H4 (cell line): ENCODE results near the gene DAO. TPM values are rescaled to one million over a fixed set of nuclear protein-coding genes. Genes with fewer than 3 reads are reported as not detected.

ENCODE experiments used
- DNase-seq: peaks from one replicate; pipeline ENCODE4 v3.0.0-alpha.2; 2015; ENCODE audit warnings: low spot score
- total RNA-seq: library from RNA; depleted of rRNA; stranded (reverse); fragments of >200 nt; shearing (Covaris generic); gene quantifications from 2 replicates; pipeline ENCODE4 v1.2.3, GENCODE V29; 2014

DAO gene
- total RNA-seq, 1 experiment from 2014 or later, result not detected

GRCh38 chr12:108875280-108875679 lies 4.6 kb upstream of the DAO start:
- no peak for DNase-seq

- no peak for DNase-seq
These were observed 4.1 kb upstream of the DAO start for GRCh38 chr12:108875682-108876361.

- no peak for DNase-seq
These were observed 3.3 kb upstream of the DAO start for GRCh38 chr12:108876550-108876949.

GRCh38 chr12:108881953-108882352 lies 2.1 kb downstream of the DAO start:
- DNase-seq, result no peak

GRCh38 chr12:108884116-108885012 lies 4.5 kb downstream of the DAO start:
- DNase-seq, result peak; percentile 49

- no peak for DNase-seq
These were observed 7.2 kb downstream of the DAO start for GRCh38 chr12:108886873-108887629.

- no peak for DNase-seq
These were observed 8.1 kb downstream of the DAO start for GRCh38 chr12:108888031-108888430.

GRCh38 chr12:108890208-108890607 lies 10.3 kb downstream of the DAO start:
- no peak for DNase-seq

- no peak for DNase-seq
These were observed 15.4 kb downstream of the DAO start for GRCh38 chr12:108895220-108895802.

- no peak for DNase-seq
These were observed 16.4 kb downstream of the DAO start for GRCh38 chr12:108896336-108896735.

GRCh38 chr12:108896817-108897216 lies 16.9 kb downstream of the DAO start:
- DNase-seq, result no peak

GRCh38 chr12:108899145-108899544 lies 19.3 kb downstream of the DAO start:
- no peak for DNase-seq

- no peak for DNase-seq
These were observed 25.8 kb downstream of the DAO start for GRCh38 chr12:108905725-108906124.

- DNase-seq, result no peak
These were observed 27.1 kb downstream of the DAO start for GRCh38 chr12:108906971-108907370.

GRCh38 chr12:108907839-108908351 lies 28.0 kb downstream of the DAO start:
- DNase-seq, result no peak

- DNase-seq, result no peak
These were observed 30.4 kb downstream of the DAO start for GRCh38 chr12:108910336-108910735.

GRCh38 chr12:108911915-108912314 lies 32.0 kb downstream of the DAO start:
- DNase-seq, result no peak

GRCh38 chr12:108912361-108912760 lies 32.5 kb downstream of the DAO start:
- no peak for DNase-seq

GRCh38 chr12:108914121-108914531 lies 34.2 kb downstream of the DAO start:
- DNase-seq, result no peak

GRCh38 chr12:108915632-108916133 lies 35.8 kb downstream of the DAO start:
- DNase-seq, result no peak

GRCh38 chr12:108916336-108916735 lies 36.4 kb downstream of the DAO start:
- DNase-seq, result no peak

- DNase-seq, result no peak
These were observed 38.3 kb downstream of the DAO start for GRCh38 chr12:108918206-108918605.
